K562 (cell line): ENCODE measurements around the gene GVQW3. TPM values are rescaled to one million over a fixed set of nuclear protein-coding genes. Genes with fewer than 3 reads are reported as not detected.

Experiments
- ARNT ChIP-seq, 2 experiments: fragments of 450-650 bp; IDR thresholded peaks; 2 replicates each; pipeline ENCODE4 v1.6.1; 2016; ENCODE audit warnings: mild to moderate bottlenecking in 1 of 2
- DMBX1 ChIP-seq: fragments of 250-450 bp; sonication (Bioruptor Pico); IDR thresholded peaks from 2 replicates; pipeline ENCODE4 v1.8.0; 2022; ENCODE audit warnings: inconsistent platforms, mild to moderate bottlenecking, moderate library complexity, borderline replicate concordance
- FOXM1 ChIP-seq, 2 experiments: fragments of 450-650 bp in 1 of 2; sonication (generic) in 1 of 2; formaldehyde crosslinking in 1 of 2; IDR thresholded peaks; 2 replicates each; pipeline versions ENCODE4 v1.6.1 to v1.9.0; 2017 to 2022; ENCODE audit warnings: low read depth in 2 of 2, mild to moderate bottlenecking in 2 of 2, missing genetic modification reagents in 1 of 2, moderate library complexity in 1 of 2
- GATA2 ChIP-seq: sonication (generic); formaldehyde crosslinking; IDR thresholded peaks from 2 replicates; pipeline ENCODE4 v1.4.0; 2020; ENCODE audit warnings: mild to moderate bottlenecking, missing genetic modification reagents
- HEY1 ChIP-seq: fragments of 250-450 bp; sonication (Bioruptor Pico); IDR thresholded peaks from 2 replicates; pipeline ENCODE4 v1.5.0; 2020; ENCODE audit warnings: mild to moderate bottlenecking, moderate library complexity, borderline replicate concordance
- RAD21 ChIP-seq, 2 experiments: fragments of 250-450 bp in 1 of 2; fragments of 450-650 bp in 1 of 2; sonication (Bioruptor Pico) in 1 of 2; formaldehyde crosslinking in 1 of 2; IDR thresholded peaks in 1 of 2; conservative IDR thresholded peaks in 1 of 2; 2 replicates each; pipeline versions ENCODE4 v1.4.0 to v1.8.0; 2020 to 2022; ENCODE audit warnings: mild to moderate bottlenecking in 2 of 2, moderate library complexity in 1 of 2
- ZNF212 ChIP-seq: fragments of 450-650 bp; formaldehyde crosslinking; IDR thresholded peaks from 2 replicates; pipeline ENCODE4 v1.4.0; 2020; ENCODE audit warnings: mild to moderate bottlenecking
- ZNF224 ChIP-seq: sonication (generic); formaldehyde crosslinking; IDR thresholded peaks from 2 replicates; pipeline ENCODE4 v1.8.0; 2022; ENCODE audit warnings: mild to moderate bottlenecking, missing genetic modification reagents
- ZNF24 ChIP-seq: fragments of 450-650 bp; IDR thresholded peaks from 2 replicates; pipeline ENCODE4 v1.6.1; 2016
- polyA plus RNA-seq, 8 experiments: library from polyadenylated mRNA; depleted of rRNA in 4 of 8; stranded (reverse) in 5 of 8; unstranded in 3 of 8; fragments of >200 nt; fragmentation: Nextera tagmentation in 2 of 8; fragmentation: Illumina TruSeq in 1 of 8; extraction: Ambion mirVana in 2 of 8; extraction: Trizol in 1 of 8; gene quantifications; 2 replicates each; pipeline versions ENCODE4 v1.2.1 to v1.2.3, GENCODE V29; 2011 to 2014; ENCODE audit warnings: inconsistent platforms in 1 of 8, missing spikeins in 1 of 8
- total RNA-seq, 7 experiments: library from RNA; depleted of rRNA in 6 of 7; stranded (reverse); fragments of >200 nt in 6 of 7; fragmentation: Illumina TruSeq in 2 of 7; extraction: Trizol in 2 of 7; gene quantifications; 2 replicates each; pipeline versions ENCODE4 v1.2.1 to v1.2.3, GENCODE V29; 2011 to 2021; ENCODE audit warnings: low replicate concordance in 1 of 7
- TF ChIP-seq, protein P1 (sequence below): fragments of 450-650 bp; IDR thresholded peaks from 2 replicates; pipeline ENCODE4 v1.6.1; 2016
- TF ChIP-seq, protein P2 (sequence below): fragments of 250-450 bp; sonication (Bioruptor Pico); IDR thresholded peaks from 2 replicates; pipeline ENCODE4 v1.5.0; 2020; ENCODE audit warnings: mild to moderate bottlenecking
- TF ChIP-seq, protein P3 (sequence below): fragments of 450-650 bp; IDR thresholded peaks from 2 replicates; pipeline ENCODE4 v1.6.1; 2016; ENCODE audit warnings: low read depth
- TF ChIP-seq, protein P4 (sequence below): fragments of 450-650 bp; conservative IDR thresholded peaks from 2 replicates; pipeline ENCODE4 v1.6.1; 2016; ENCODE audit warnings: missing genetic modification characterization, low read depth, mild to moderate bottlenecking, missing compliant biosample characterization, moderate library complexity

The GVQW3 gene
- total and polyA plus RNA-seq, 9 of the 15 experiments (the other 6 are each of a cell fraction or from before 2014, with no cell fraction given), result 0.66 to 5.7 (median 2.1) TPM

DNA sequence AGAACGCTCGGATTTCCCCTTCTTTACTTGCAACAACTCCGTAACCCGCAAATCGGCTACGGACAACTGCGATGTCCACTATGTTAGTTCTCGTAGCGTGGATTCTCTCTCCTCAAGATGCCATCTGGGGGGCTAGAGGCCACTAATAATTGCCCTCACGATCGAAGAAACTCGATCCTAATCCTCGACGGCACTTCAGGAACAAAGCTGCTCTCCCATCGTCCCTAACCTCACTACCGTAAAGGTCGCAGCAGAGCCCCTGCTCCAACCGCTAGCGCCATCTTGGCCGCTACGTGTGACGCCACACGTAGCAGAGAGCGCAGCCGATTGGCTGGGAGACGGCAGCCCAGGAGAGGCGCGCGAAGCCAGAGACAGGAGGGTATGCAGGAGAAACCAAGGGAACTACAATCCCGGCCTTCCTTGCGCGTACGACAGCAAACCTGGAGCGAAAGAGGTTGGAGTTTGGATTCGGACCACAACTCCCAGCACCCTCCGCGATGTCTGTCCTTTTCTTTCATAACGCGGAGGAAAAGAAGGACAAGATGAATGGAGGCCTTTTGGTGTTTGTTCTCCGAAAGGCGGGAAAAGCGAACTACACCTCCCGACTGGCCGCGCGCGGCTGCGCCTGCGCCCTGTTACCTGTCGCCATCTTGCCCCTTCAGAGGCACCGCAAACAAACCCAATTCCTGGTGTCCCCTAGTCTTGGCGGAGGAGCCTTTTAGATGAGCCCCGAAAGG lies 63.4 kb downstream of the GVQW3 start, which contains the start of gene EMSY (continued):
- TF ChIP-seq GATA2 (CRISPR knock-in tag), result no peak
- TF ChIP-seq ZNF212 (CRISPR knock-in tag), result no peak
- TF ChIP-seq, protein P1, sequence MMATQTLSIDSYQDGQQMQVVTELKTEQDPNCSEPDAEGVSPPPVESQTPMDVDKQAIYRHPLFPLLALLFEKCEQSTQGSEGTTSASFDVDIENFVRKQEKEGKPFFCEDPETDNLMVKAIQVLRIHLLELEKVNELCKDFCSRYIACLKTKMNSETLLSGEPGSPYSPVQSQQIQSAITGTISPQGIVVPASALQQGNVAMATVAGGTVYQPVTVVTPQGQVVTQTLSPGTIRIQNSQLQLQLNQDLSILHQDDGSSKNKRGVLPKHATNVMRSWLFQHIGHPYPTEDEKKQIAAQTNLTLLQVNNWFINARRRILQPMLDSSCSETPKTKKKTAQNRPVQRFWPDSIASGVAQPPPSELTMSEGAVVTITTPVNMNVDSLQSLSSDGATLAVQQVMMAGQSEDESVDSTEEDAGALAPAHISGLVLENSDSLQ, result peak; percentile 58
- TF ChIP-seq, protein P2, sequence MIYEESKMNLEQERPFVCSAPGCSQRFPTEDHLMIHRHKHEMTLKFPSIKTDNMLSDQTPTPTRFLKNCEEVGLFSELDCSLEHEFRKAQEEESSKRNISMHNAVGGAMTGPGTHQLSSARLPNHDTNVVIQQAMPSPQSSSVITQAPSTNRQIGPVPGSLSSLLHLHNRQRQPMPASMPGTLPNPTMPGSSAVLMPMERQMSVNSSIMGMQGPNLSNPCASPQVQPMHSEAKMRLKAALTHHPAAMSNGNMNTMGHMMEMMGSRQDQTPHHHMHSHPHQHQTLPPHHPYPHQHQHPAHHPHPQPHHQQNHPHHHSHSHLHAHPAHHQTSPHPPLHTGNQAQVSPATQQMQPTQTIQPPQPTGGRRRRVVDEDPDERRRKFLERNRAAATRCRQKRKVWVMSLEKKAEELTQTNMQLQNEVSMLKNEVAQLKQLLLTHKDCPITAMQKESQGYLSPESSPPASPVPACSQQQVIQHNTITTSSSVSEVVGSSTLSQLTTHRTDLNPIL (CRISPR knock-in tag), result no peak
- no peak for TF ChIP-seq RAD21 (CRISPR knock-in tag; conservative IDR thresholded peaks at IDR 0.05 in 1 of 2, IDR thresholded peaks at IDR 0.05 in 1 of 2)
- TF ChIP-seq, protein P3, sequence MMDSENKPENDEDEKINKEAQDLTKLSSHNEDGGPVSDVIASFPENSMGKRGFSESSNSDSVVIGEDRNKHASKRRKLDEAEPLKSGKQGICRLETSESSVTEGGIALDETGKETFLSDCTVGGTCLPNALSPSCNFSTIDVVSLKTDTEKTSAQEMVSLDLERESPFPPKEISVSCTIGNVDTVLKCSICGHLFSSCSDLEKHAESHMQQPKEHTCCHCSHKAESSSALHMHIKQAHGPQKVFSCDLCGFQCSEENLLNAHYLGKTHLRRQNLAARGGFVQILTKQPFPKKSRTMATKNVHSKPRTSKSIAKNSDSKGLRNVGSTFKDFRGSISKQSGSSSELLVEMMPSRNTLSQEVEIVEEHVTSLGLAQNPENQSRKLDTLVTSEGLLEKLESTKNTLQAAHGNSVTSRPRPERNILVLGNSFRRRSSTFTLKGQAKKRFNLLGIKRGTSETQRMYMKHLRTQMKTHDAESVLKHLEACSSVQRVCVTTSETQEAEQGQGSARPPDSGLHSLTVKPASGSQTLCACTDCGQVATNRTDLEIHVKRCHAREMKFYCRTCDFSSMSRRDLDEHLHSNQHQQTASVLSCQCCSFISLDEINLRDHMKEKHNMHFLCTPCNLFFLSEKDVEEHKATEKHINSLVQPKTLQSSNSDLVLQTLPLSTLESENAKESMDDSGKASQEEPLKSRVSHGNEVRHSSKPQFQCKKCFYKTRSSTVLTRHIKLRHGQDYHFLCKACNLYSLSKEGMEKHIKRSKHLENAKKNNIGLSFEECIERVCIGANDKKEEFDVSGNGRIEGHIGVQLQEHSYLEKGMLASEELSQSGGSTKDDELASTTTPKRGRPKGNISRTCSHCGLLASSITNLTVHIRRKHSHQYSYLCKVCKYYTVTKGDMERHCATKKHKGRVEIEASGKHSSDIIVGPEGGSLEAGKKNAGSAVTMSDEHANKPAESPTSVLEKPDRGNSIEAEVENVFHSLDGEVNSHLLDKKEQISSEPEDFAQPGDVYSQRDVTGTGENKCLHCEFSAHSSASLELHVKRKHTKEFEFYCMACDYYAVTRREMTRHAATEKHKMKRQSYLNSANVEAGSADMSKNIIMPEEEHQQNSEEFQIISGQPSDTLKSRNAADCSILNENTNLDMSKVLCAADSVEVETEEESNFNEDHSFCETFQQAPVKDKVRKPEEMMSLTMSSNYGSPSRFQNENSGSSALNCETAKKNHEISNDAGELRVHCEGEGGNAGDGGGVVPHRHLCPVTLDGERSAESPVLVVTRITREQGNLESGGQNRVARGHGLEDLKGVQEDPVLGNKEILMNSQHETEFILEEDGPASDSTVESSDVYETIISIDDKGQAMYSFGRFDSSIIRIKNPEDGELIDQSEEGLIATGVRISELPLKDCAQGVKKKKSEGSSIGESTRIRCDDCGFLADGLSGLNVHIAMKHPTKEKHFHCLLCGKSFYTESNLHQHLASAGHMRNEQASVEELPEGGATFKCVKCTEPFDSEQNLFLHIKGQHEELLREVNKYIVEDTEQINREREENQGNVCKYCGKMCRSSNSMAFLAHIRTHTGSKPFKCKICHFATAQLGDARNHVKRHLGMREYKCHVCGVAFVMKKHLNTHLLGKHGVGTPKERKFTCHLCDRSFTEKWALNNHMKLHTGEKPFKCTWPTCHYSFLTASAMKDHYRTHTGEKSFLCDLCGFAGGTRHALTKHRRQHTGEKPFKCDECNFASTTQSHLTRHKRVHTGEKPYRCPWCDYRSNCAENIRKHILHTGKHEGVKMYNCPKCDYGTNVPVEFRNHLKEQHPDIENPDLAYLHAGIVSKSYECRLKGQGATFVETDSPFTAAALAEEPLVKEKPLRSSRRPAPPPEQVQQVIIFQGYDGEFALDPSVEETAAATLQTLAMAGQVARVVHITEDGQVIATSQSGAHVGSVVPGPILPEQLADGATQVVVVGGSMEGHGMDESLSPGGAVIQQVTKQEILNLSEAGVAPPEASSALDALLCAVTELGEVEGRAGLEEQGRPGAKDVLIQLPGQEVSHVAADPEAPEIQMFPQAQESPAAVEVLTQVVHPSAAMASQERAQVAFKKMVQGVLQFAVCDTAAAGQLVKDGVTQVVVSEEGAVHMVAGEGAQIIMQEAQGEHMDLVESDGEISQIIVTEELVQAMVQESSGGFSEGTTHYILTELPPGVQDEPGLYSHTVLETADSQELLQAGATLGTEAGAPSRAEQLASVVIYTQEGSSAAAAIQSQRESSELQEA, result no peak
- peak in 1 of 2 experiments; percentile 10; a peak in 1 of 4 replicates for TF ChIP-seq ARNT (IDR thresholded peaks at IDR 0.05)
- no peak for TF ChIP-seq FOXM1 (IDR thresholded peaks at IDR 0.05; ENCODE audit: low read depth)
- no peak for TF ChIP-seq FOXM1 (CRISPR knock-in tag; IDR thresholded peaks at IDR 0.05; ENCODE audit: low read depth)
- TF ChIP-seq, protein P4, sequence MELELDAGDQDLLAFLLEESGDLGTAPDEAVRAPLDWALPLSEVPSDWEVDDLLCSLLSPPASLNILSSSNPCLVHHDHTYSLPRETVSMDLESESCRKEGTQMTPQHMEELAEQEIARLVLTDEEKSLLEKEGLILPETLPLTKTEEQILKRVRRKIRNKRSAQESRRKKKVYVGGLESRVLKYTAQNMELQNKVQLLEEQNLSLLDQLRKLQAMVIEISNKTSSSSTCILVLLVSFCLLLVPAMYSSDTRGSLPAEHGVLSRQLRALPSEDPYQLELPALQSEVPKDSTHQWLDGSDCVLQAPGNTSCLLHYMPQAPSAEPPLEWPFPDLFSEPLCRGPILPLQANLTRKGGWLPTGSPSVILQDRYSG (tag), result 0 out of 2 replicates have a peak, but pooled peaks have one; percentile 12
- peak; percentile 73 for TF ChIP-seq ZNF24
- no peak for TF ChIP-seq ZNF224 (CRISPR knock-in tag)
- TF ChIP-seq HEY1 (CRISPR knock-in tag), result no peak
- no peak for TF ChIP-seq DMBX1 (CRISPR knock-in tag)
